ENCODE data around the gene GALNT2.

DNA sequence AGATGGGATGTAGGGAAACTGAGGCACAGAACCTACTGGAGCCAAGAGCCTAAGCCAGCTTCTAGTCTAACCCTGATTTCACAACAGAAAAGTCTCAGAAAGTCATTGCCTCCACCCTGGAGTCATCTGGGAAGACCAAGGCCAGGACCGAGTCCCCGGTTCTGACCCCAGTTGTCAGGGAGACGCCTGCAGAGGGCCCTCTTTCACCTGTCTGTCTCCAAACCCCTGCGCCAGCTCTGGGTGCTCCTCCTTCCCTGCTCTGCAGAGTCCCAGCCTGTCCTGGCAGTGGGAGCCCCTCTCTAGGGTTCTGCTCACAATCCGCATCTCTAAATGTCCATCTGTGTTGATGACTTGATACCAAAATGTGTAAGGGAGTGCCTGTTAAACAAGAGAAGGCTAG is 209.4 kb downstream of the GALNT2 start:
- TF ChIP-seq, protein P1, sequence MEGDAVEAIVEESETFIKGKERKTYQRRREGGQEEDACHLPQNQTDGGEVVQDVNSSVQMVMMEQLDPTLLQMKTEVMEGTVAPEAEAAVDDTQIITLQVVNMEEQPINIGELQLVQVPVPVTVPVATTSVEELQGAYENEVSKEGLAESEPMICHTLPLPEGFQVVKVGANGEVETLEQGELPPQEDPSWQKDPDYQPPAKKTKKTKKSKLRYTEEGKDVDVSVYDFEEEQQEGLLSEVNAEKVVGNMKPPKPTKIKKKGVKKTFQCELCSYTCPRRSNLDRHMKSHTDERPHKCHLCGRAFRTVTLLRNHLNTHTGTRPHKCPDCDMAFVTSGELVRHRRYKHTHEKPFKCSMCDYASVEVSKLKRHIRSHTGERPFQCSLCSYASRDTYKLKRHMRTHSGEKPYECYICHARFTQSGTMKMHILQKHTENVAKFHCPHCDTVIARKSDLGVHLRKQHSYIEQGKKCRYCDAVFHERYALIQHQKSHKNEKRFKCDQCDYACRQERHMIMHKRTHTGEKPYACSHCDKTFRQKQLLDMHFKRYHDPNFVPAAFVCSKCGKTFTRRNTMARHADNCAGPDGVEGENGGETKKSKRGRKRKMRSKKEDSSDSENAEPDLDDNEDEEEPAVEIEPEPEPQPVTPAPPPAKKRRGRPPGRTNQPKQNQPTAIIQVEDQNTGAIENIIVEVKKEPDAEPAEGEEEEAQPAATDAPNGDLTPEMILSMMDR (IDR thresholded peaks at IDR 0.05): no peak
- no peak for TF ChIP-seq EZH2 (IDR thresholded peaks at IDR 0.05; ENCODE audit: borderline replicate concordance, insufficient read depth, low read depth, low read length, poor library complexity, severe bottlenecking)
